Fibroblast of villous mesenchyme (primary cell): Measurements from ENCODE around the gene ANP32A. TPM values are rescaled to one million over a fixed set of nuclear protein-coding genes. Genes with fewer than 3 reads are reported as not detected.
"Not testable (repeated sequence)": the region's sequence is repeated elsewhere in the genome, so short reads cannot be mapped to it uniquely, and the experiment has no call there.

Source experiments
- DNase-seq: peaks from one replicate; pipeline ENCODE4 v3.0.0-alpha.2; 2010; ENCODE audit warnings: low read depth
- H3K4me3 ChIP-seq: 2 replicates; pipeline ENCODE4 v1.5.1; 2011; ENCODE audit warnings: low read depth, mild to moderate bottlenecking, low read length
- CTCF ChIP-seq: IDR thresholded peaks from 2 replicates; pipeline ENCODE4 v1.5.1; 2012; ENCODE audit warnings: low read depth, mild to moderate bottlenecking, low read length; ENCODE audit not compliant: insufficient read depth
- total RNA-seq: library from RNA; depleted of rRNA; stranded (reverse); fragments of >200 nt; gene quantifications from 2 replicates; pipeline ENCODE4 v1.2.3, GENCODE V29; 2012

Gene ANP32A
- total RNA-seq: 28.7 and 38.0 TPM in 2 replicates

- H3K4me3 ChIP-seq: peak within 1 kb of the TSS; percentile 84
- no peak for TF ChIP-seq CTCF
- DNase-seq: peak; percentile 95
These were observed at the start of gene ANP32A for GRCh38 chr15:68820295-68821189. TSS of gene ANP32A (minus strand) at chr15:68820895. CDS start at chr15:68820751, 144 bp downstream.

GRCh38 chr15:68868296-68868695 is 47.6 kb upstream of the ANP32A start:
- no peak overlapping the region for H3K4me3 ChIP-seq
- TF ChIP-seq CTCF: no peak
- no peak for DNase-seq

GRCh38 chr15:68862415-68862814 is 41.7 kb upstream of the ANP32A start:
- DNase-seq: no peak
- no peak overlapping the region for H3K4me3 ChIP-seq
- no peak for TF ChIP-seq CTCF

- not testable (repeated sequence) for DNase-seq, H3K4me3 ChIP-seq
These were observed 38.0 kb upstream of the ANP32A start for GRCh38 chr15:68858666-68859065.

GRCh38 chr15:68857443-68857842 is 36.7 kb upstream of the ANP32A start:
- not testable (repeated sequence) for DNase-seq, H3K4me3 ChIP-seq

- H3K4me3 ChIP-seq: no peak overlapping the region
- no peak for TF ChIP-seq CTCF
- no peak for DNase-seq
These were observed 31.8 kb upstream of the ANP32A start for GRCh38 chr15:68852461-68852860.

GRCh38 chr15:68851971-68852370 is 31.3 kb upstream of the ANP32A start:
- DNase-seq: no peak

More at GRCh38 chr15:68851971-68852370, 31.3 kb upstream of the ANP32A start:
- TF ChIP-seq CTCF: no peak
- H3K4me3 ChIP-seq: no peak overlapping the region
